GM12878 (cell line): ENCODE data around the gene NEK7. TPM values are rescaled to one million over a fixed set of nuclear protein-coding genes. Genes with fewer than 3 reads are reported as not detected.

Source experiments
- ATF3 ChIP-seq: IDR thresholded peaks from 2 replicates; pipeline ENCODE4 v1.6.1; 2011; ENCODE audit warnings: low read depth, mild to moderate bottlenecking, low read length, moderate library complexity, borderline replicate concordance; ENCODE audit errors: extremely low read depth
- BCL3 ChIP-seq: IDR thresholded peaks from 2 replicates; pipeline ENCODE4 v1.6.1; 2011; ENCODE audit warnings: borderline replicate concordance, low read depth, mild to moderate bottlenecking, moderate library complexity, low read length; ENCODE audit not compliant: insufficient read depth, poor library complexity, severe bottlenecking
- BHLHE40 ChIP-seq, 2 experiments: fragments of 450-650 bp in 1 of 2; IDR thresholded peaks; 2 replicates each; pipeline ENCODE4 v1.6.1; 2011 to 2017; ENCODE audit warnings: low read depth in 2 of 2, borderline replicate concordance in 1 of 2, improper control_type of control experiment in 1 of 2, low read length in 1 of 2, mild to moderate bottlenecking in 1 of 2
- BRCA1 ChIP-seq: IDR thresholded peaks from 2 replicates; pipeline ENCODE4 v1.6.1; 2011; ENCODE audit warnings: low read depth, low read length, improper control_type of control experiment
- CREM ChIP-seq: IDR thresholded peaks from 2 replicates; pipeline ENCODE4 v1.6.1; 2014; ENCODE audit warnings: antibody characterized with exemption, low read depth
- EGR1 ChIP-seq, 2 experiments: IDR thresholded peaks; 1 replicate in 1 of 2; 2 replicates in 1 of 2; pipeline ENCODE4 v1.6.1; 2011 to 2012; ENCODE audit warnings: low read depth in 2 of 2, low read length in 2 of 2, borderline replicate concordance in 1 of 2, mild to moderate bottlenecking in 1 of 2, moderate library complexity in 1 of 2
- ELK1 ChIP-seq: IDR thresholded peaks from 2 replicates; pipeline ENCODE4 v1.6.1; 2012; ENCODE audit warnings: low read depth, low read length, improper control_type of control experiment
- GABPA ChIP-seq: IDR thresholded peaks from 2 replicates; pipeline ENCODE4 v1.6.1; 2014; ENCODE audit warnings: antibody characterized with exemption, low read depth, mild to moderate bottlenecking, inconsistent platforms
- IKZF2 ChIP-seq, 2 experiments: fragments of 450-650 bp; IDR thresholded peaks; 2 replicates each; pipeline ENCODE4 v1.6.1; 2017; ENCODE audit warnings: mild to moderate bottlenecking in 2 of 2, moderate library complexity in 2 of 2
- JUNB ChIP-seq: IDR thresholded peaks from 2 replicates; pipeline ENCODE4 v1.6.1; 2016; ENCODE audit warnings: antibody characterized with exemption, mild to moderate bottlenecking
- JUND ChIP-seq: IDR thresholded peaks from 2 replicates; pipeline ENCODE4 v1.6.1; 2012; ENCODE audit warnings: low read depth, mild to moderate bottlenecking, low read length, improper control_type of control experiment, moderate library complexity
- KAT2A ChIP-seq: conservative IDR thresholded peaks from 2 replicates; pipeline ENCODE4 v1.6.1; 2011; ENCODE audit warnings: low read depth, low read length; ENCODE audit not compliant: control insufficient read depth
- MEF2A ChIP-seq: IDR thresholded peaks from 2 replicates; pipeline ENCODE4 v1.6.1; 2011; ENCODE audit warnings: low read depth, mild to moderate bottlenecking, low read length, moderate library complexity; ENCODE audit not compliant: insufficient read depth
- MEF2B ChIP-seq: fragments of 450-650 bp; IDR thresholded peaks from 2 replicates; pipeline ENCODE4 v1.6.1; 2018; ENCODE audit warnings: mild to moderate bottlenecking, moderate library complexity; ENCODE audit not compliant: partially characterized antibody, poor library complexity, severe bottlenecking
- NFIC ChIP-seq: IDR thresholded peaks from 2 replicates; pipeline ENCODE4 v1.6.1; 2012; ENCODE audit warnings: low read depth, mild to moderate bottlenecking, inconsistent platforms, low read length, moderate library complexity
- POLR2A ChIP-seq: IDR thresholded peaks from 2 replicates; pipeline ENCODE4 v1.6.1; 2011; ENCODE audit warnings: low read depth, mild to moderate bottlenecking, low read length
- RFX5 ChIP-seq: IDR thresholded peaks from 2 replicates; pipeline ENCODE4 v1.6.1; 2011; ENCODE audit warnings: low read depth, low read length, improper control_type of control experiment
- RUNX3 ChIP-seq: IDR thresholded peaks from 2 replicates; pipeline ENCODE4 v1.6.1; 2012; ENCODE audit warnings: low read length, inconsistent platforms
- SKIL ChIP-seq: fragments of 450-650 bp; IDR thresholded peaks from 2 replicates; pipeline ENCODE4 v1.6.1; 2017; ENCODE audit warnings: mild to moderate bottlenecking, low read depth, inconsistent platforms; ENCODE audit not compliant: poor library complexity, severe bottlenecking
- SP1 ChIP-seq: IDR thresholded peaks from one replicate; pipeline ENCODE4 v1.6.1; 2011; ENCODE audit warnings: low read depth, low read length
- SPI1 ChIP-seq: IDR thresholded peaks from 2 replicates; pipeline ENCODE4 v1.6.1; 2011; ENCODE audit warnings: low read depth, mild to moderate bottlenecking, low read length, moderate library complexity, borderline replicate concordance; ENCODE audit not compliant: insufficient read depth
- SRF ChIP-seq, 2 experiments: IDR thresholded peaks; 2 replicates each; pipeline ENCODE4 v1.6.1; 2011; ENCODE audit warnings: low read depth in 2 of 2, low read length in 2 of 2, mild to moderate bottlenecking in 1 of 2, moderate library complexity in 1 of 2
- STAT1 ChIP-seq: fragments of 450-650 bp; conservative IDR thresholded peaks from 2 replicates; pipeline ENCODE4 v1.6.1; 2014; ENCODE audit warnings: antibody characterized with exemption, mild to moderate bottlenecking
- SUZ12 ChIP-seq: fragments of 200-600 bp; sonication (generic); IDR thresholded peaks from one replicate; pipeline ENCODE4 v1.6.1; 2018; ENCODE audit warnings: antibody characterized with exemption, mild to moderate bottlenecking; ENCODE audit not compliant: unreplicated experiment
- TAF1 ChIP-seq: IDR thresholded peaks from 2 replicates; pipeline ENCODE4 v1.6.1; 2011; ENCODE audit warnings: mild to moderate bottlenecking, low read depth, low read length, borderline replicate concordance
- TCF12 ChIP-seq: IDR thresholded peaks from 2 replicates; pipeline ENCODE4 v1.6.1; 2011; ENCODE audit warnings: low read depth, mild to moderate bottlenecking, low read length
- TCF7 ChIP-seq: IDR thresholded peaks from 2 replicates; pipeline ENCODE4 v1.6.1; 2014; ENCODE audit warnings: antibody characterized with exemption, borderline replicate concordance
- polyA plus RNA-seq, 11 experiments: library from polyadenylated mRNA; depleted of rRNA in 4 of 11; unstranded in 6 of 11; stranded (reverse) in 5 of 11; fragments of >200 nt; fragmentation: Nextera tagmentation in 4 of 11; fragmentation: Illumina TruSeq in 1 of 11; extraction: Ambion mirVana in 4 of 11; extraction: Trizol in 1 of 11; gene quantifications; 1 replicate in 1 of 11; 2 replicates in 10 of 11; pipeline versions ENCODE4 v1.2.1 to v1.2.3, GENCODE V29; 2011 to 2016; ENCODE audit warnings: inconsistent platforms in 2 of 11, missing spikeins in 2 of 11, low read depth in 1 of 11
- total RNA-seq, 4 experiments: library from RNA; depleted of rRNA in 3 of 4; stranded (reverse); fragments of >200 nt in 3 of 4; fragmentation: Illumina TruSeq in 1 of 4; extraction: Trizol in 1 of 4; gene quantifications; 2 replicates each; pipeline versions ENCODE4 v1.2.1 to v1.2.3, GENCODE V29; 2013 to 2021

The NEK7 gene
- total and polyA plus RNA-seq, 10 of the 15 experiments (the other 5 are each of a cell fraction or from before 2014, with no cell fraction given) = 9.4 to 77.7 (median 24.0) TPM

- TF ChIP-seq SRF (IDR thresholded peaks at IDR 0.05; ENCODE audit: low read depth in 2 of 2, low read length in 2 of 2) (peak in 1 of 2 experiments; percentile 56; a peak in 1 of 4 replicates), SPI1 (no peak), BCL3 (peak; percentile 22), CREM (peak; percentile 50; the same call in 1 of the 2 replicates), JUND (no peak), SUZ12 (no peak), TCF7 (peak; percentile 63; the same call in 1 of the 2 replicates), KAT2A (no peak), GABPA (peak; percentile 40; the same call in 1 of the 2 replicates), RFX5 (no peak), SKIL (no peak), MEF2A (0 out of 2 replicates have a peak, but pooled peaks have one; percentile 26), STAT1 (no peak), TCF12 (no peak), SP1 (no peak), RUNX3 (peak; percentile 85; the same call in 1 of the 2 replicates), JUNB (peak; percentile 92), POLR2A (no peak), ATF3 (no peak), TAF1 (no peak), MEF2B (no peak), NFIC (peak; percentile 92; the same call in 1 of the 2 replicates), BRCA1 (no peak), BHLHE40 (IDR thresholded peaks at IDR 0.05; ENCODE audit: borderline replicate concordance in 1 of 2, low read depth in 2 of 2, low read length in 1 of 2) (no peak), EGR1 (IDR thresholded peaks at IDR 0.05; ENCODE audit: borderline replicate concordance in 1 of 2, low read depth in 2 of 2, low read length in 2 of 2) (no peak), ELK1 (no peak), IKZF2 (IDR thresholded peaks at IDR 0.05) (0 out of 4 replicates have a peak, but pooled peaks have one; percentile 31 to 39)
These were observed 101.7 kb downstream of the NEK7 start (continued) for GRCh38 chr1:198258491-198258890.
